Thyroid gland (tissue), 4 donors: Measurements from ENCODE around the gene ARRDC2.

Experiments used
- CTCF ChIP-seq, 6 experiments: fragments of 200-600 bp in 3 of 6; fragments of 450-650 bp in 3 of 6; sonication (generic) in 3 of 6; IDR thresholded peaks; one replicate each; pipeline ENCODE4 v1.5.1; 2016 to 2019; ENCODE audit warnings: antibody characterized with exemption in 6 of 6, mild to moderate bottlenecking in 2 of 6, inconsistent platforms in 1 of 6, moderate library complexity in 1 of 6
- POLR2A ChIP-seq, 2 donors: fragments of 450-650 bp; IDR thresholded peaks; one replicate each; pipeline ENCODE4 v1.6.1; 2017; ENCODE audit warnings: antibody characterized with exemption in 2 of 2, mild to moderate bottlenecking in 2 of 2, moderate library complexity in 1 of 2

- TF ChIP-seq POLR2A (IDR thresholded peaks at IDR 0.05), result no peak
- TF ChIP-seq CTCF (IDR thresholded peaks at IDR 0.05), result no peak
Measured at GRCh38 chr19:18046059-18046718, 38.2 kb downstream of the ARRDC2 start.
